K562 (cell line): ENCODE results near the gene PAH. TPM values are rescaled to one million over a fixed set of nuclear protein-coding genes. Genes with fewer than 3 reads are reported as not detected.

ENCODE experiments used
- ATAC-seq: fragments of 200-7000 bp; cut with Tn5 transposase; 3 replicates; pipeline ENCODE4 v1.9.1; 2020; ENCODE audit warnings: moderate library complexity
- BruUV-seq: library from RNA; stranded (reverse); fragments of 400-500 nt; replicated peaks from 2 replicates; lab custom pipeline; 2021; lab: Mats Ljungman, UMichigan
- CTCF ChIA-PET: fragments of 300-600 bp; formaldehyde crosslinking; extraction: SDS; loops from one replicate; lab custom pipeline; 2021; ENCODE audit warnings: low intra/inter-chr PET ratio; lab: Yijun Ruan, JAX
- POLR2A ChIA-PET: fragments of 300-600, 350-650 bp; sonication (Branson Sonifier 250); formaldehyde crosslinking; extraction: SDS; loops from one replicate; lab custom pipeline; 2021; ENCODE audit warnings: antibody characterized with exemption, inconsistent platforms; lab: Yijun Ruan, JAX
- DNase-seq, 4 experiments: peaks; one replicate each; pipeline versions ENCODE4 v3.0.0 to v3.0.0-alpha.2; 2011 to 2018; ENCODE audit warnings: low spot score in 3 of 4, mixed read lengths in 3 of 4; ENCODE audit errors: extremely low read depth in 1 of 4
- FAIRE-seq: peaks from 2 replicates; lab custom pipeline; 2011; peaks lifted over from hg19 to GRCh38; lab: Jason Lieb, UNC
- H2AFZ ChIP-seq: 2 replicates; pipeline ENCODE4 v1.6.0; 2011; ENCODE audit warnings: low read depth, low read length, control low read depth, inconsistent platforms
- H3K27ac ChIP-seq: fragments of 200-600 bp; 3 replicates; pipeline ENCODE4 v1.8.0; 2011; ENCODE audit warnings: low read depth, mild to moderate bottlenecking, control low read depth, inconsistent platforms, low read length, moderate library complexity, mixed read lengths; ENCODE audit errors: extremely low read depth
- H3K27me3 ChIP-seq, 2 experiments: fragments of 300-600 bp in 1 of 2; 2 replicates in 1 of 2; 3 replicates in 1 of 2; pipeline versions ENCODE4 v1.6.0 to v1.8.0; 2011; ENCODE audit warnings: inconsistent platforms in 2 of 2, low read length in 2 of 2, mild to moderate bottlenecking in 1 of 2, mixed read lengths in 1 of 2, moderate library complexity in 1 of 2; ENCODE audit not compliant: control insufficient read depth in 2 of 2, insufficient read depth in 2 of 2
- H3K36me3 ChIP-seq: fragments of 300-600 bp; 3 replicates; pipeline ENCODE4 v1.8.0; 2011; ENCODE audit warnings: mild to moderate bottlenecking, low read length, inconsistent platforms; ENCODE audit not compliant: control insufficient read depth, insufficient read depth
- H3K4me1 ChIP-seq, 2 experiments: fragments of 200-600 bp in 1 of 2; replicated peaks in 1 of 2; 2 replicates in 1 of 2; 3 replicates in 1 of 2; pipeline versions ENCODE4 v1.5.1 to v1.8.0; 2011; ENCODE audit warnings: inconsistent platforms in 2 of 2, low read length in 2 of 2, mild to moderate bottlenecking in 1 of 2, mixed read lengths in 1 of 2, moderate library complexity in 1 of 2; ENCODE audit not compliant: control insufficient read depth in 2 of 2, insufficient read depth in 2 of 2
- H3K4me2 ChIP-seq: 2 replicates; pipeline ENCODE4 v1.6.1; 2011; ENCODE audit warnings: low read length, control low read depth, inconsistent platforms, mixed read lengths; ENCODE audit not compliant: insufficient read depth
- H3K4me3 ChIP-seq: fragments of 200-600 bp; sonication (generic), shearing (Covaris generic); 2 replicates; pipeline ENCODE4 v1.5.1; 2016; ENCODE audit warnings: control low read depth, inconsistent platforms
- H3K79me2 ChIP-seq: fragments of 200-600 bp; 3 replicates; pipeline ENCODE4 v1.8.0; 2011; ENCODE audit warnings: low read length, inconsistent platforms; ENCODE audit not compliant: control insufficient read depth, insufficient read depth
- H3K9ac ChIP-seq, 2 experiments: 2 replicates each; pipeline versions ENCODE4 v1.6.0 to v1.6.1; 2011; ENCODE audit warnings: low read depth in 2 of 2, low read length in 2 of 2, control low read depth in 1 of 2, inconsistent platforms in 1 of 2, mild to moderate bottlenecking in 1 of 2, mixed read lengths in 1 of 2; ENCODE audit not compliant: insufficient read depth in 1 of 2
- H3K9me1 ChIP-seq: one replicate; pipeline ENCODE4 v1.6.0; 2011; ENCODE audit warnings: inconsistent platforms, mild to moderate bottlenecking, low read length, moderate library complexity; ENCODE audit not compliant: control insufficient read depth, insufficient read depth
- H3K9me3 ChIP-seq: replicated peaks from 2 replicates; pipeline ENCODE4 v1.5.1; 2011; ENCODE audit warnings: low read depth, low read length, inconsistent platforms; ENCODE audit not compliant: control insufficient read depth, insufficient read depth
- H4K20me1 ChIP-seq: replicated peaks from 2 replicates; pipeline ENCODE4 v1.6.1; 2011; ENCODE audit warnings: low read length, inconsistent platforms, mixed read lengths; ENCODE audit not compliant: control insufficient read depth, insufficient read depth
- ELF2 ChIP-seq: fragments of 250-450 bp; sonication (Bioruptor Pico); IDR thresholded peaks from 2 replicates; pipeline ENCODE4 v1.5.0; 2021; ENCODE audit warnings: mild to moderate bottlenecking
- GTF2E2 ChIP-seq: fragments of 200-800 bp; sonication (Bioruptor generic); IDR thresholded peaks from 2 replicates; pipeline ENCODE4 v1.6.1; 2016; ENCODE audit warnings: missing genetic modification characterization, missing compliant biosample characterization
- HMGN3 ChIP-seq: IDR thresholded peaks from 2 replicates; pipeline ENCODE4 v1.6.1; 2011; ENCODE audit warnings: borderline replicate concordance, low read depth, mild to moderate bottlenecking, mixed read lengths, low read length; ENCODE audit not compliant: insufficient read length; ENCODE audit errors: extremely low read depth
- ID3 ChIP-seq, 2 experiments: fragments of 250-450 bp in 1 of 2; fragments of 450-650 bp in 1 of 2; sonication (Bioruptor Pico) in 1 of 2; IDR thresholded peaks; 2 replicates each; pipeline versions ENCODE4 v1.6.1 to v1.8.0; 2016 to 2021; ENCODE audit warnings: mild to moderate bottlenecking in 2 of 2, moderate library complexity in 2 of 2, missing compliant biosample characterization in 1 of 2, missing genetic modification characterization in 1 of 2
- IRF9 ChIP-seq: fragments of 450-650 bp; IDR thresholded peaks from 2 replicates; pipeline ENCODE4 v1.6.1; 2016; ENCODE audit warnings: missing biosample characterization, missing genetic modification characterization
- MAFG ChIP-seq: fragments of 450-650 bp; conservative IDR thresholded peaks from 2 replicates; pipeline ENCODE4 v1.6.1; 2016; ENCODE audit warnings: missing genetic modification characterization, missing compliant biosample characterization
- MCM2 ChIP-seq: fragments of 450-650 bp; IDR thresholded peaks from 2 replicates; pipeline ENCODE4 v1.6.1; 2017; ENCODE audit warnings: low read depth, mild to moderate bottlenecking
- MEF2D ChIP-seq: conservative IDR thresholded peaks from 2 replicates; pipeline ENCODE4 v1.6.1; 2016; ENCODE audit warnings: low read depth, missing genetic modification characterization, missing compliant biosample characterization
- PTBP1 ChIP-seq: fragments of 200-400 bp; formaldehyde crosslinking; IDR thresholded peaks from 2 replicates; pipeline ENCODE4 v1.6.1; 2017; ENCODE audit warnings: low read depth, low read length
- RBM15 ChIP-seq: fragments of 200-400 bp; formaldehyde crosslinking; IDR thresholded peaks from 2 replicates; pipeline ENCODE4 v1.6.1; 2018; ENCODE audit warnings: mild to moderate bottlenecking, low read length, moderate library complexity; ENCODE audit not compliant: insufficient read depth
- SIN3A ChIP-seq, 2 experiments: fragments of 150-350 bp in 1 of 2; IDR thresholded peaks; 2 replicates each; pipeline ENCODE4 v1.6.1; 2011 to 2016; ENCODE audit warnings: borderline replicate concordance in 2 of 2, low read depth in 2 of 2, low read length in 2 of 2, mild to moderate bottlenecking in 2 of 2, moderate library complexity in 2 of 2; ENCODE audit not compliant: control insufficient read depth in 1 of 2
- SPI1 ChIP-seq: IDR thresholded peaks from 2 replicates; pipeline ENCODE4 v1.6.1; 2011; ENCODE audit warnings: low read depth, low read length, control low read depth, borderline replicate concordance
- TAL1 ChIP-seq: fragments of 450-650 bp; IDR thresholded peaks from 2 replicates; pipeline ENCODE4 v1.6.1; 2016; ENCODE audit warnings: mild to moderate bottlenecking
- ZNF212 ChIP-seq: fragments of 450-650 bp; formaldehyde crosslinking; IDR thresholded peaks from 2 replicates; pipeline ENCODE4 v1.4.0; 2020; ENCODE audit warnings: mild to moderate bottlenecking
- ZNF507 ChIP-seq: conservative IDR thresholded peaks from 2 replicates; pipeline ENCODE4 v1.6.1; 2017; ENCODE audit warnings: missing genetic modification characterization, missing compliant biosample characterization
- ZNF644 ChIP-seq: fragments of 200-800 bp; sonication (Bioruptor generic); IDR thresholded peaks from 2 replicates; pipeline ENCODE4 v1.6.1; 2016; ENCODE audit warnings: low read depth, missing genetic modification characterization, missing compliant biosample characterization
- ZNF76 ChIP-seq: fragments of 250-450 bp; sonication (Bioruptor Pico); IDR thresholded peaks from 2 replicates; pipeline ENCODE4 v1.4.0; 2020; ENCODE audit warnings: mild to moderate bottlenecking, moderate library complexity, borderline replicate concordance
- WGBS: fragments of 100-300 bp; shearing (Covaris generic); methylation state at CpG from one replicate; pipeline ENCODE4 v1.1.6; 2016; ENCODE audit warnings: low coverage, mixed read lengths; ENCODE audit not compliant: insufficient coverage; ENCODE audit errors: missing lambda C conversion rate; 5-methylcytosine and 5-hydroxymethylcytosine counted together
- in situ Hi-C: fragments of 300-500 bp; cut with MboI; formaldehyde crosslinking; loops from 4 replicates; pipeline ENCODE4 v1.15.0; 2018; ENCODE audit warnings: inconsistent platforms, mixed read lengths
- intact Hi-C: fragments of 100-400 bp; cut with micrococcal nuclease; formaldehyde crosslinking; loops from 2 replicates; pipeline ENCODE4 v1.14.2; 2022
- polyA plus RNA-seq, 8 experiments: library from polyadenylated mRNA; depleted of rRNA in 4 of 8; stranded (reverse) in 5 of 8; unstranded in 3 of 8; fragments of >200 nt; fragmentation: Nextera tagmentation in 2 of 8; fragmentation: Illumina TruSeq in 1 of 8; extraction: Ambion mirVana in 2 of 8; extraction: Trizol in 1 of 8; gene quantifications; 2 replicates each; pipeline versions ENCODE4 v1.2.1 to v1.2.3, GENCODE V29; 2011 to 2014; ENCODE audit warnings: inconsistent platforms in 1 of 8, missing spikeins in 1 of 8
- total RNA-seq, 7 experiments: library from RNA; depleted of rRNA in 6 of 7; stranded (reverse); fragments of >200 nt in 6 of 7; fragmentation: Illumina TruSeq in 2 of 7; extraction: Trizol in 2 of 7; gene quantifications; 2 replicates each; pipeline versions ENCODE4 v1.2.1 to v1.2.3, GENCODE V29; 2011 to 2021; ENCODE audit warnings: low replicate concordance in 1 of 7
- TF ChIP-seq, protein P1 (sequence below): sonication (generic); formaldehyde crosslinking; IDR thresholded peaks from 2 replicates; pipeline ENCODE4 v1.8.0; 2022; ENCODE audit warnings: mild to moderate bottlenecking, missing genetic modification reagents, borderline replicate concordance

PAH gene
- total and polyA plus RNA-seq, 9 of the 15 experiments (the other 6 are each of a cell fraction or from before 2014, with no cell fraction given): 0.13 to 0.75 (median 0.69) TPM; not detected in 6

GRCh38 chr12:102874819-102875218 is 42.2 kb downstream of the PAH start:
- intact Hi-C loops (loop anchor here (5.0 kb wide), 2 partner anchors 933 to 958 kb away; no protein-coding TSS in a partner anchor), in situ Hi-C loops (no loop called here)
- no peak for ATAC-seq
- TF ChIP-seq, protein P1, sequence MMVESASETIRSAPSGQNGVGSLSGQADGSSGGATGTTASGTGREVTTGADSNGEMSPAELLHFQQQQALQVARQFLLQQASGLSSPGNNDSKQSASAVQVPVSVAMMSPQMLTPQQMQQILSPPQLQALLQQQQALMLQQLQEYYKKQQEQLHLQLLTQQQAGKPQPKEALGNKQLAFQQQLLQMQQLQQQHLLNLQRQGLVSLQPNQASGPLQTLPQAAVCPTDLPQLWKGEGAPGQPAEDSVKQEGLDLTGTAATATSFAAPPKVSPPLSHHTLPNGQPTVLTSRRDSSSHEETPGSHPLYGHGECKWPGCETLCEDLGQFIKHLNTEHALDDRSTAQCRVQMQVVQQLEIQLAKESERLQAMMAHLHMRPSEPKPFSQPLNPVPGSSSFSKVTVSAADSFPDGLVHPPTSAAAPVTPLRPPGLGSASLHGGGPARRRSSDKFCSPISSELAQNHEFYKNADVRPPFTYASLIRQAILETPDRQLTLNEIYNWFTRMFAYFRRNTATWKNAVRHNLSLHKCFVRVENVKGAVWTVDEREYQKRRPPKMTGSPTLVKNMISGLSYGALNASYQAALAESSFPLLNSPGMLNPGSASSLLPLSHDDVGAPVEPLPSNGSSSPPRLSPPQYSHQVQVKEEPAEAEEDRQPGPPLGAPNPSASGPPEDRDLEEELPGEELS (CRISPR knock-in tag): no peak
- TF ChIP-seq ZNF644 (tag) (no peak), PTBP1 (no peak), SIN3A (IDR thresholded peaks at IDR 0.05; ENCODE audit: borderline replicate concordance in 2 of 2, control insufficient read depth in 1 of 2, low read depth in 2 of 2, low read length in 2 of 2) (no peak), RBM15 (no peak), IRF9 (no peak), MEF2D (tag) (no peak), ZNF507 (tag) (no peak), HMGN3 (no peak), GTF2E2 (tag) (no peak), SPI1 (no peak), MAFG (tag) (no peak), ZNF212 (CRISPR knock-in tag) (no peak), ZNF76 (CRISPR knock-in tag) (no peak), ID3 (CRISPR knock-in tag; IDR thresholded peaks at IDR 0.05) (no peak), ID3 (tag; IDR thresholded peaks at IDR 0.05) (no peak), TAL1 (no peak), ELF2 (CRISPR knock-in tag) (no peak), MCM2 (no peak)
- Histone ChIP-seq H3K27ac (no peak overlapping the region), H3K9me3 (no peaks in the 10 kb centered on the region), H3K79me2 (no peaks in the 10 kb centered on the region), H2AFZ (no peak overlapping the region), H3K4me3 (no peak overlapping the region), H3K9me1 (no peaks in the 10 kb centered on the region), H3K4me1 (no peaks in the 10 kb centered on the region), H4K20me1 (no peaks in the 10 kb centered on the region), H3K27me3 (no peaks in the 10 kb centered on the region), H3K4me2 (no peak overlapping the region), H3K9ac (no peak overlapping the region), H3K36me3 (no peaks in the 10 kb centered on the region)
- ChIA-PET CTCF (no interaction called here), POLR2A (no interaction called here)
- WGBS: 0% methylated on average over 9 of the region's 9 CpGs
- no peak for FAIRE-seq
- no peak for DNase-seq
- BruUV-seq: no TSS peak
